NOMO-1 (cell line): ENCODE measurements around the gene FZD8.

Source experiments
- DNase-seq, 2 experiments: peaks; one replicate each; lab custom pipeline; 2025; ENCODE audit not compliant: unreplicated experiment in 2 of 2; lab: John Stamatoyannopoulos, UW

The FZD8 gene

DNA sequence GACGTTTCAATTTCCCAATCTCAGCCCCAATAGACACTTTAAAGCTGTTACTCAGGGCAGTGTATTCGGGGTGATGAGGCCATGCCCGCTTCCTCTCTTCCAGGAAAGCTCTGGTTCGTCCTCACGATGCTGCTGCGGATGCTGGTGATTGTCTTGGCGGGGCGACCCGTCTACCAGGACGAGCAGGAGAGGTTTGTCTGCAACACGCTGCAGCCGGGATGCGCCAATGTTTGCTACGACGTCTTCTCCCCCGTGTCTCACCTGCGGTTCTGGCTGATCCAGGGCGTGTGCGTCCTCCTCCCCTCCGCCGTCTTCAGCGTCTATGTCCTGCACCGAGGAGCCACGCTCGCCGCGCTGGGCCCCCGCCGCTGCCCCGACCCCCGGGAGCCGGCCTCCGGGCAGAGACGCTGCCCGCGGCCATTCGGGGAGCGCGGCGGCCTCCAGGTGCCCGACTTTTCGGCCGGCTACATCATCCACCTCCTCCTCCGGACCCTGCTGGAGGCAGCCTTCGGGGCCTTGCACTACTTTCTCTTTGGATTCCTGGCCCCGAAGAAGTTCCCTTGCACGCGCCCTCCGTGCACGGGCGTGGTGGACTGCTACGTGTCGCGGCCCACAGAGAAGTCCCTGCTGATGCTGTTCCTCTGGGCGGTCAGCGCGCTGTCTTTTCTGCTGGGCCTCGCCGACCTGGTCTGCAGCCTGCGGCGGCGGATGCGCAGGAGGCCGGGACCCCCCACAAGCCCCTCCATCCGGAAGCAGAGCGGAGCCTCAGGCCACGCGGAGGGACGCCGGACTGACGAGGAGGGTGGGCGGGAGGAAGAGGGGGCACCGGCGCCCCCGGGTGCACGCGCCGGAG is 34.4 kb downstream of the FZD8 start:
- DNase-seq = no peak

GRCh38 chr10:35606430-35606829 is 35.7 kb downstream of the FZD8 start:
- DNase-seq = no peak

DNA sequence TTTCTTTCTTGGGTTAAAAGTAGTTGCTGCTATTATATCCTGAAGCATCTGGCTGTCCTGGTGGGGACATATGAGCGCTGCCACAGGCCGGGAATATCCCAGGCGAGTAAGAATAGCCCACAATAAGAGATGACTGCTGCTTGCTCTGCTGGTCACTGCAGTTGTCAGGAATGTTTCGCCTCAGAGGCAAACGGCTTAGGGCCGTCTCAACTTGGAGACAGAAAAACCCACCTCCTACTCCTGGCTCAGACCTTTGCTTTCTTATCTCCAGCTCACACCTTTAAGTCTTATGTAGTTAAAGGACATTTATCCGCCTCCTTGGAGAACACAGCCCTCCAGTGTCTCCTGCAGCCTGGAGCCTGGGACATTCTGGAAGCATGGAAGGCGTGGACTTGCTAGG is 36.9 kb downstream of the FZD8 start, which contains the start of gene GJD4:
GJD4 (plus strand) TSS at position 151 of the 400 bp plus-strand sequence; CDS start at position 378, 227 bp downstream.
- DNase-seq = no peak

DNA sequence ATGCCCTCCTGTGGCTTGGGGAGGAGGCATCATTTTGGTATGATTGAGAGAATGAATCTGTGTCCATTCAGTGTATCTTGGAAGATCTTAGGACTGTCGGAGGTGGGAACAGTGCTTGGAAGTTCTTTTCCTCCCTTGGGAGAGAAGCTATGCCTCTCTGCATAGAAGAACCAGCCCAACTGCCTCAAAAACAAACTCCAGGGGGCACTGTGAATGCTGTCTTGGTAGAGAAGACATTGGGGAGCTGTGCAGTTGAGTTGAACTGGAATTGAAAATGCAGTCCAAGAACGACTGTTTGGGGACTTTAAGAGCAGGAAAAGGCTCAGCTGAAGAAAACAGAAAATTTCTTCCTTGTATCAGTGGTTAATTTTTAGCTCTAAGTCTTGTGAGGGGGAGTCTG is 41.9 kb downstream of the FZD8 start:
- DNase-seq = no peak

DNA sequence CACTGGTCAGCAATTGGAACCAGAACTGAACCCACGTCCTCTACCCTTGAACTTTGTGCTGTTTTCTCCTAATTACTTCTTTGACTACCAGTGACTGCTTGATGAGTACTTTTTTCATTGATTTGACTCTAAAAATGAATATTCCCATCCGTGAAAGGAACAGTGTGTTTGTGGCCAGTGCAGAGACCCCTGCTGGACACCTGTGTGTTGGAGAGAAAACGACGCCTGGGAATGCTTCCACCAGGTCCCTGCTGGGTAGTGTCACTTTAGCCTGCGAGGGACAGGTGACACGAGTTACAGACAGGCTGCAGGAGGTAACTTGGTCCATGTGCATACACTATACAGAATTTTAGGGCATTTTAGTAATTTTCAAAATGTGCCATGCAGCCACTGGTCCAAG is 43.7 kb downstream of the FZD8 start:
- DNase-seq = no peak

- no peak for DNase-seq
These were observed 47.0 kb downstream of the FZD8 start for GRCh38 chr10:35595106-35595505.

DNA sequence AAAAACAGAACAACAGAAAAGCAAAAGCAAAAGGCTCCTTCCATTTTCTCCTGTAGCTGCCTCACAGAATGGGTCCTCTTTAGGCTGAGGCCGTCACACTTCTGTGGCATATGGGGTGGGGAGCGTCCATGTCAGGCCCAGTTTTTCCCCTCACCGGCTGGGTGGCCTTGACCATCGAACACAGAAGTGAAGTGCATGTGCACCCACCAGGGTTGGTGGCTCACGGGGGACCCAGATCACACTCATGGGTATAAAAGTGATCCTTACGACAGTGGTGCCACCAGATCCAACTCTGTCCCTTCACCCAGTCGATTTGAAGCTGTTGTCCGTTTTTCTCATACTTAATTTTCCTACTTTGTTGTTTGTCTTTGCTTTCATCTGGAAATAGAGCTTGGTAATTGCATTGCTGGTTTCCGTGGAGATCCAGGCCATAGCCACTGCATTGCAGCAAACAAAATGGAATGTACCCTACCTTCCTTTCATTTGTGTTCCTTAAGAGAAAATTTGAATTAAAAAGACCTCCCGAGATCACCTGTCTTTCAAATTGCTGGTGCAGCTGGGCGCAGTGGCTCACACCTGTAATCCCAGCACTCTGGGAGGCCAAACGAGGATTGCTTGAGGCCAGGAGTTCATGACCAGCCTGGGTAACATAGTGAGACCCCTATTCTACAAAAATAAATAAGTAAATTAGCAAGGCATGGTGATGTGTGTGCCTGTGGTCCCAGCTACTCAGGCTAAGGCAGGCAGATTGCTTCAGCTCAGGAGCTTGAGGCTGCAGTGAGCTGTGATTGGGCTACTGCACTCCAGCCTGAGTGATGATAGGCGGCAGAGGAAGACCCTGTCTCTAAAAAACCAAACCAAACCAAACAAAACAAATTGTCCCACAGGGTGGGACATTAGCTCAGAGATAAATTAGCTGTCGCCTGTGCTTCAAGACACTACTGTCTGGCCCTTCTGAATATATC is 47.7 kb downstream of the FZD8 start:
- DNase-seq = no peak

DNA sequence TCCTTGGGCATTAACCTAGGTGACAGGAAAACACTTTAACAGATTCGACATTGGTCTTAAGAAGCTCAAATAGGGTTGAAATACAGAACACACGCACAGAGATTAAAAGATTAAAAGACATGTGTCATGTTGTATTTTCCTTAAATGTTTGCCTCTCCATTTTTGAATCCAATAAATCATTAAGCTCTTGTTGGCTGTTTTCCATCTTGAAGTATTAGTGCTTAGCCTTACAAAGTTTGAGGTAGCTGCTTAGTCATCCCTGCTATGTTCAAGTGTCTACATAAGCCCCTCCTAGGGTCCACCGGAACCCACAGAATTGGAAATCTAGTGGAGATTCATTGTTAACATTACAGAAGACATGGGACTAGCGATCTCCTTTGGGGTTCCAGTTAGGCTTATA is 49.7 kb downstream of the FZD8 start:
- DNase-seq = no peak

DNA sequence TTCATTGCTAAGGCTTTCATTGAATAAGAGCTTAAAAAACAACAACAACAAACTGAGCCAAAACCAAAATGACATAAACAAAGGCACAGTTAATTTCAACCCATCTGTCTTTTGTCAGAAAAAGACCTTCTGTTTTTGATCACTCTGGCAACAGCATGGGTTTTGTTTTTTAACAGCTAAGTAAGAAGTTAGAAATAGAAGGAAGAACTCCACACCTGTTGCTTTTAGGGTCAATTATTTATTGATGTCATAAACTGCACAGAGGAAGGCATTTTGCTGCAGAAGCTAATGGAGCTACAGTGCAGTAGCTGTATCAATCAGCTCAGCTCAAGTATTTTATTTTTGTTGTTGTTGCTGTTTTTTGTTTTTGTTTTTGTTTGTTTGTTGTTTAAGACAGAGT is 53.3 kb downstream of the FZD8 start:
- no peak for DNase-seq
